Omental fat pad (tissue), 4 donors: ENCODE data around the gene TFPI. TPM values are rescaled to one million over a fixed set of nuclear protein-coding genes. Genes with fewer than 3 reads are reported as not detected.

Experiments
- ATAC-seq: fragments of 150-250 bp; one replicate; pipeline ENCODE4 v1.9.1; 2016; ENCODE audit warnings: mild to moderate bottlenecking, moderate library complexity; ENCODE audit not compliant: low FRiP score
- DNase-seq: peaks from one replicate; pipeline ENCODE4 v3.0.0-alpha.2; 2019; ENCODE audit warnings: low spot score
- CTCF ChIP-seq, 3 donors: fragments of 450-650 bp; IDR thresholded peaks; one replicate each; pipeline ENCODE4 v1.5.1; 2016 to 2017; ENCODE audit warnings: antibody characterized with exemption in 3 of 3, mild to moderate bottlenecking in 3 of 3, moderate library complexity in 2 of 3
- total RNA-seq, 4 donors: library from RNA; depleted of rRNA; stranded (reverse); fragments of >200 nt; gene quantifications; one replicate each; pipeline ENCODE4 v1.1.0, GENCODE V29; 2016

Gene TFPI
- total RNA-seq, 4 donors from 2014 or later, result 73.6 to 223 (median 83.3) TPM

GRCh38 chr2:187440101-187440675, 114.0 kb downstream of the TFPI start:
- DNase-seq (no peak), ATAC-seq (no peak)
- TF ChIP-seq CTCF (IDR thresholded peaks at IDR 0.05), result no peak

- TF ChIP-seq CTCF (IDR thresholded peaks at IDR 0.05), result no peak
- DNase-seq (no peak), ATAC-seq (no peak)
Observed at GRCh38 chr2:187438455-187438854, 115.8 kb downstream of the TFPI start.

GRCh38 chr2:187435756-187436155, 118.5 kb downstream of the TFPI start:
- DNase-seq (no peak), ATAC-seq (no peak)
- no peak for TF ChIP-seq CTCF (IDR thresholded peaks at IDR 0.05)

- DNase-seq, result no peak
- ATAC-seq, result no peak
- TF ChIP-seq CTCF (IDR thresholded peaks at IDR 0.05), result no peak
Observed at GRCh38 chr2:187435078-187435477, 119.2 kb downstream of the TFPI start.

- no peak for TF ChIP-seq CTCF (IDR thresholded peaks at IDR 0.05)
- ATAC-seq (no peak), DNase-seq (no peak)
Observed at GRCh38 chr2:187434342-187434785, 119.9 kb downstream of the TFPI start.

GRCh38 chr2:187431911-187432310, 122.3 kb downstream of the TFPI start:
- no peak for ATAC-seq
- TF ChIP-seq CTCF (IDR thresholded peaks at IDR 0.05), result no peak
- no peak for DNase-seq

GRCh38 chr2:187429989-187430388, 124.2 kb downstream of the TFPI start:
- TF ChIP-seq CTCF (IDR thresholded peaks at IDR 0.05), result no peak
- ATAC-seq (no peak), DNase-seq (no peak)
